GM12801 (cell line): ENCODE results near the gene PLVAP.

Source experiments
- CTCF ChIP-seq: IDR thresholded peaks from one replicate; pipeline ENCODE4 v1.5.1; 2011; ENCODE audit warnings: control low read depth; ENCODE audit not compliant: insufficient read length; ENCODE audit errors: extremely low read depth

Gene PLVAP

GRCh38 chr19:17334414-17335409 is 42.4 kb downstream of the PLVAP start, which contains the start of gene ANO8:
Gene ANO8, minus strand, starts transcription at chr19:17334855. Its CDS starts 185 bp downstream, at chr19:17334670.
- TF ChIP-seq CTCF = no peak

- TF ChIP-seq CTCF = no peak
Observed at GRCh38 chr19:17333611-17334413, 43.3 kb downstream of the PLVAP start.

- TF ChIP-seq CTCF = no peak
Observed at GRCh38 chr19:17332677-17333581, 44.2 kb downstream of the PLVAP start.

DNA sequence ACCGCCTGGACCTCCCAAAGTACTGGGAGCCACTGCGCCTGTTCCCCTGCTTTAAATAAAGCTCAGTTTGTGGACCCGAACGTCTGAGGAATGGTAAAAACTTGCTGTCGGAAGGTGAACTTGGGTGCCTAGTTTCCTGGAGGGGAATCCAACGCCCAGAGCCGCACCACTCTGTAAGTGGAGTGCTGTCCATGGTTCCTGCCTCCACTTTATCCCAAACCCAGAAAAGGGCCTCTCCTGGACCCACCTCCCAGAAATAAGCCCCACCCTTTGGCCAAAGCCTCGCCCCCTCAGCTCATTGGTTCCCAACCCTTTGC is 44.8 kb downstream of the PLVAP start:
- no peak for TF ChIP-seq CTCF

DNA sequence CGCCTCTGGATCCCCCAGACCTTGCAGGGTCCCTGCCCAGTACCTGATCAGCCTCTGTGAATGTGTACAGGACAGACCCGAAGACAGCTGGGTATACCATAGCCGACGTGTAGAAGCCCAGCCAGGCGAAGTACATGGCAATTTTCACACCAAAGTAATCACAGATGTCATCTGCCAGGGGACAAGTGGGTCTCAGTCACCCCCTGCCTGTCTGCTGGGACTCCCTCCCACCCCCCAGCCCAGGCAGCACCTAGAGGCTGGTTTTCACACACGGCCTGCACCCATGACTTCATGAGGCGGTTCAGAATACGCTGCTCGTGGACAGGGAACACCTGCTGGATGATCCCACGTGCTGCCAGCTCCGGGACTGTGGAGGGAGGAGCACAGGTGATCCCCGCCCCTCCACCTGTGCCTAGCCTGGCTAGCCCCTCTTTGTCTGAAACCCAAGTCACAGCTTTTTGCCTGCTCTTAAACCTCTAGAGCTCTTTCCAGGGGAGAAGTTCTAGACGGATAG is 46.0 kb downstream of the PLVAP start:
- TF ChIP-seq CTCF = no peak

GRCh38 chr19:17330262-17331044 is 46.7 kb downstream of the PLVAP start:
- no peak for TF ChIP-seq CTCF
